Smooth muscle cell (in vitro differentiated cells): ENCODE data around the gene CSNK1E. TPM values are rescaled to one million over a fixed set of nuclear protein-coding genes. Genes with fewer than 3 reads are reported as not detected.

Experiments used
- DNase-seq: peaks from one replicate; lab custom pipeline; 2025; ENCODE audit not compliant: unreplicated experiment; lab: John Stamatoyannopoulos, UW
- H2AFZ ChIP-seq: fragments of 200-600 bp; sonication (generic); 2 replicates; pipeline ENCODE4 v1.6.0; 2016; ENCODE audit warnings: antibody characterized with exemption, low read depth, mild to moderate bottlenecking
- H3F3A ChIP-seq: fragments of 200-600 bp; sonication (generic); 2 replicates; pipeline ENCODE4 v1.6.0; 2017; ENCODE audit warnings: antibody characterized with exemption, low read depth
- H3K27ac ChIP-seq: fragments of 200-600 bp; sonication (generic); 2 replicates; pipeline ENCODE4 v1.5.1; 2016; ENCODE audit warnings: low read depth, mild to moderate bottlenecking
- H3K27me3 ChIP-seq: fragments of 200-600 bp; sonication (generic); 2 replicates; pipeline ENCODE4 v1.6.1; 2016; ENCODE audit warnings: low read depth, mild to moderate bottlenecking
- H3K36me3 ChIP-seq: fragments of 200-600 bp; sonication (generic); 2 replicates; pipeline ENCODE4 v1.5.1; 2016; ENCODE audit warnings: low read depth
- H3K4me1 ChIP-seq: fragments of 200-600 bp; sonication (generic); 2 replicates; pipeline ENCODE4 v1.5.1; 2016; ENCODE audit warnings: low read depth
- H3K4me2 ChIP-seq: fragments of 200-600 bp; sonication (generic); 2 replicates; pipeline ENCODE4 v1.6.0; 2016; ENCODE audit warnings: mild to moderate bottlenecking
- H3K4me3 ChIP-seq: fragments of 200-600 bp; sonication (generic); 2 replicates; pipeline ENCODE4 v1.5.1; 2016; ENCODE audit warnings: mild to moderate bottlenecking
- H3K79me2 ChIP-seq: fragments of 200-600 bp; sonication (generic); 2 replicates; pipeline ENCODE4 v1.6.0; 2016; ENCODE audit warnings: low read depth, mild to moderate bottlenecking
- H3K9ac ChIP-seq: fragments of 200-600 bp; sonication (generic); 2 replicates; pipeline ENCODE4 v1.6.0; 2016; ENCODE audit warnings: low read depth
- H3K9me3 ChIP-seq: fragments of 200-600 bp; sonication (generic); replicated peaks from 2 replicates; pipeline ENCODE4 v1.5.1; 2016; ENCODE audit warnings: low read depth
- H4K20me1 ChIP-seq: fragments of 200-600 bp; sonication (generic); 2 replicates; pipeline ENCODE4 v1.6.0; 2016; ENCODE audit warnings: low read depth
- WGBS: methylation state at CpG from one replicate; pipeline ENCODE4 v1.1.7; 2016; ENCODE audit warnings: low lambda C conversion rate; 5-methylcytosine and 5-hydroxymethylcytosine counted together
- polyA plus RNA-seq: library from polyadenylated mRNA; unstranded; fragments of >200 nt; fragmentation: Nextera tagmentation; extraction: Ambion mirVana; gene quantifications from 2 replicates; pipeline ENCODE4 v1.2.1, GENCODE V29; 2016
- small RNA-seq: library from RNA; depleted of rRNA; stranded (forward); fragments of <200 nt; gene quantifications from one replicate; pipeline ENCODE3, GENCODE V24; 2014
- total RNA-seq: library from RNA; depleted of rRNA; stranded (reverse); fragments of >200 nt; gene quantifications from 2 replicates; pipeline ENCODE4 v1.2.3, GENCODE V29; 2014
- TF ChIP-seq, protein P1 (sequence below): fragments of 200-600 bp; sonication (generic); IDR thresholded peaks from 2 replicates; pipeline ENCODE4 v1.5.1; 2017; ENCODE audit warnings: borderline replicate concordance, mild to moderate bottlenecking, antibody characterized with exemption; ENCODE audit not compliant: insufficient read depth, poor library complexity, severe bottlenecking

The CSNK1E gene
- total and polyA plus RNA-seq, 2 experiments from 2014 or later = 94.7 to 154 TPM

DNA sequence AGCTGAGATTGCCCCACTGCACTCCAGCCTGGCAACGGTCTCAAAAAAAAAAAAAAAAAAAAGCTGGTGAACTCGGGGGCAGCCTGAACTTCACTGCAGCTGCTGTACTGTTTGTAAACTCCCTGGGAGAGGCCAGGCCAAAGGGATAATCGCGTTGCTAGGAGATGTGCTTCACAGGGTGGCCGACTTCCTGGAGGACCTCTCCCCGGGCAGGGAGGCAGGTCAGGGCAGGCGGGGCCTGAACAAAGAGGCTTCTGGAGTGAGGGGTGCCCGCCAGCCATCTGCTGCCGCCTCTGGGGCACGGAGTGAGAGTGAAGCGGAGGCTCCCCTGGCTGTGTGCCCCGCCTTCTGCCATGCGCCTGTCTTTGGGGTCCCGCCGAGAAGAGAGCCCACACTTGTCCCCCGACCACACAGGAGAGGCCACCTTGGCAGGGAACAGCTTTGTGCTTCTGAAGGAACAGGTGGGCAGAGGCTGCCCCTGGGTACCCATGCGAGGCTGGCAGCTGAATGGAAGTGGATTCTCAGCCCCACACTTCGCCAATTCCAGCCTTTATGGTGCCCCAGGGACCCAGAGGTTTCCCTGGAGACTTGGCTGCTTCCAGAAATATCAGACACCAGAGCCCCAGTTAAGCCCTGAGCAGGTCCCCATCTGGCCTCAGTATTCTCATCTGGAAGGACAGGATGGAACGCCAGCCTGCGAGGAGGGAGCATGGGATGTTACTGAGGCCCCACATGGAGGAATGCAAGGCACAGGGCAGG, 74.0 kb downstream of the CSNK1E start:
- no peak overlapping the region for H3K9ac ChIP-seq
- peaks cover 20% of the 10 kb centered on the region for H3F3A ChIP-seq
- H3K27me3 ChIP-seq = no peaks in the 10 kb centered on the region
- peaks cover 24% of the 10 kb centered on the region for H4K20me1 ChIP-seq
- TF ChIP-seq, protein P1, sequence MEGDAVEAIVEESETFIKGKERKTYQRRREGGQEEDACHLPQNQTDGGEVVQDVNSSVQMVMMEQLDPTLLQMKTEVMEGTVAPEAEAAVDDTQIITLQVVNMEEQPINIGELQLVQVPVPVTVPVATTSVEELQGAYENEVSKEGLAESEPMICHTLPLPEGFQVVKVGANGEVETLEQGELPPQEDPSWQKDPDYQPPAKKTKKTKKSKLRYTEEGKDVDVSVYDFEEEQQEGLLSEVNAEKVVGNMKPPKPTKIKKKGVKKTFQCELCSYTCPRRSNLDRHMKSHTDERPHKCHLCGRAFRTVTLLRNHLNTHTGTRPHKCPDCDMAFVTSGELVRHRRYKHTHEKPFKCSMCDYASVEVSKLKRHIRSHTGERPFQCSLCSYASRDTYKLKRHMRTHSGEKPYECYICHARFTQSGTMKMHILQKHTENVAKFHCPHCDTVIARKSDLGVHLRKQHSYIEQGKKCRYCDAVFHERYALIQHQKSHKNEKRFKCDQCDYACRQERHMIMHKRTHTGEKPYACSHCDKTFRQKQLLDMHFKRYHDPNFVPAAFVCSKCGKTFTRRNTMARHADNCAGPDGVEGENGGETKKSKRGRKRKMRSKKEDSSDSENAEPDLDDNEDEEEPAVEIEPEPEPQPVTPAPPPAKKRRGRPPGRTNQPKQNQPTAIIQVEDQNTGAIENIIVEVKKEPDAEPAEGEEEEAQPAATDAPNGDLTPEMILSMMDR = no peak
- H3K4me2 ChIP-seq = no peak overlapping the region
- no peaks in the 10 kb centered on the region for H3K9me3 ChIP-seq
- peaks cover 3% of the 10 kb centered on the region for H3K79me2 ChIP-seq
- no peaks in the 10 kb centered on the region for H3K36me3 ChIP-seq
- no peak overlapping the region for H3K4me3 ChIP-seq
- peaks cover 29% of the 10 kb centered on the region for H3K4me1 ChIP-seq
- no peak for DNase-seq
- no peak overlapping the region for H2AFZ ChIP-seq
- H3K27ac ChIP-seq = no peak overlapping the region
- WGBS = 72% methylated on average over 20 of the region's 20 CpGs

DNA sequence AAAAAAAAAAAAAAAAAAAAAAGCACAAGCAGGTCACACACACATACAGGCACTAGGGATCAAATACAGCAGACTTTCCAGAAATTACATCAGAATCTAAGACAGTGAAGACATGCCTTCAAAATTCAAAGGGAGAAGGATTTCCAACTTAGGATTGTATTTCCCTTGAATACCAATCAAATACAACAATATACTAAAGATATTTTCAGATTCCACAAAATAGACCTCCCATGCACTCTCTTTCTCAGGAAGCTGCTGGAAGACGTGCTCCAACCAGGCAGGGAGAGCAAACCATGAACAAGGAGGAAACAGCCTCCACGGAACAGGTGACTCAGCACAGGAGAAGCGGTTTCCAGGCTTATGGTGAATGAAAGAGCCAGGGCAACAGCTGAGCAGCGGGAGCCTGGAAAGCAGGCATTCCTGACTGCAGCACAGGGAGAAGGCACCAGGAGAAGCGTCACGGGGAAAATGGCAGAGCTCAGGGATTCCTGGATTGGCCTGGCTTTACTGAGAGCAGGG, 76.4 kb downstream of the CSNK1E start:
- Histone ChIP-seq H3K36me3 (no peaks in the 10 kb centered on the region), H3K4me2 (peak overlapping the region; percentile 64), H3K4me3 (no peak overlapping the region), H3K9me3 (no peaks in the 10 kb centered on the region), H3K27ac (peak overlapping the region; percentile 94), H2AFZ (no peak overlapping the region), H4K20me1 (peaks cover under 1% of the 10 kb centered on the region), H3K4me1 (peaks cover 29% of the 10 kb centered on the region), H3K27me3 (no peaks in the 10 kb centered on the region), H3F3A (peaks cover 24% of the 10 kb centered on the region), H3K9ac (peak overlapping the region; percentile 71), H3K79me2 (no peaks in the 10 kb centered on the region)
- no peak for DNase-seq
- TF ChIP-seq, protein P1 = no peak
- 6% methylated on average over 6 of the region's 6 CpGs for WGBS

Small RNA genes within 50 kb of the gene (small RNA-seq; reads per million reads assigned to genes)
- gene RF00017 = not detected

Other genes starting within 250 kb of the CSNK1E start
- 0.09 TPM in 1 of 2 replicates, not detected in the other for gene SLC16A8, start 233.2 kb downstream of the CSNK1E start, total RNA-seq
- gene SLC16A8, start 233.2 kb downstream of the CSNK1E start, polyA plus RNA-seq = 0.93 and 1.4 TPM in 2 replicates
- 0.13 and 0.31 TPM in 2 replicates for gene BAIAP2L2, start 206.7 kb downstream of the CSNK1E start, total RNA-seq
- gene BAIAP2L2, start 206.7 kb downstream of the CSNK1E start, polyA plus RNA-seq = 0.67 and 1.3 TPM in 2 replicates
- gene PLA2G6, start 135.6 kb downstream of the CSNK1E start, total RNA-seq = 6.1 and 19.4 TPM in 2 replicates
- gene PLA2G6, start 135.6 kb downstream of the CSNK1E start, polyA plus RNA-seq = 8.6 and 8.9 TPM in 2 replicates
- 51.2 and 52.4 TPM in 2 replicates for gene MAFF, start 115.4 kb downstream of the CSNK1E start, total RNA-seq
- 48.2 and 53.4 TPM in 2 replicates for gene MAFF, start 115.4 kb downstream of the CSNK1E start, polyA plus RNA-seq
- 34.1 and 54.4 TPM in 2 replicates for gene TMEM184B, start 44.4 kb downstream of the CSNK1E start, total RNA-seq
- 96.0 and 96.3 TPM in 2 replicates for gene TMEM184B, start 44.4 kb downstream of the CSNK1E start, polyA plus RNA-seq
- gene KCNJ4, start 137.8 kb upstream of the CSNK1E start, total RNA-seq = 0.81 TPM in 1 of 2 replicates, not detected in the other
- gene KCNJ4, start 137.8 kb upstream of the CSNK1E start, polyA plus RNA-seq = not detected in 2 replicates
- gene KDELR3, start 150.7 kb upstream of the CSNK1E start, total RNA-seq = 163 and 207 TPM in 2 replicates
- 198 and 252 TPM in 2 replicates for gene KDELR3, start 150.7 kb upstream of the CSNK1E start, polyA plus RNA-seq
- 182 and 201 TPM in 2 replicates for gene DDX17, start 188.9 kb upstream of the CSNK1E start, total RNA-seq
- gene DDX17, start 188.9 kb upstream of the CSNK1E start, polyA plus RNA-seq = 11.5 and 22.2 TPM in 2 replicates